Stomach (tissue), 4 donors: ENCODE data around the gene IDH3B.
"Not testable (repeated sequence)": the region's sequence is repeated elsewhere in the genome, so short reads cannot be mapped to it uniquely, and the experiment has no call there.

ENCODE experiments used
- CTCF ChIP-seq, 7 experiments: fragments of 450-650 bp in 4 of 7; fragments of 200-600 bp in 3 of 7; sonication (generic) in 3 of 7; IDR thresholded peaks; one replicate each; pipeline ENCODE4 v1.5.1; 2016 to 2019; ENCODE audit warnings: antibody characterized with exemption in 7 of 7, control low read depth in 2 of 7, mild to moderate bottlenecking in 1 of 7
- EP300 ChIP-seq: sonication (generic); formaldehyde crosslinking; IDR thresholded peaks from one replicate; pipeline ENCODE4 v1.6.1; 2017; ENCODE audit warnings: antibody characterized with exemption
- POLR2A ChIP-seq, 4 donors: fragments of 450-650 bp; IDR thresholded peaks; one replicate each; pipeline ENCODE4 v1.6.1; 2016; ENCODE audit warnings: antibody characterized with exemption in 4 of 4, control low read depth in 2 of 4, mild to moderate bottlenecking in 1 of 4, moderate library complexity in 1 of 4

- not testable (repeated sequence) for TF ChIP-seq EP300; CTCF (IDR thresholded peaks at IDR 0.05); POLR2A (IDR thresholded peaks at IDR 0.05)
These were observed 32.0 kb upstream of the IDH3B start for GRCh38 chr20:2695984-2696525.
